ENCODE measurements around the gene OR4D9. TPM values are rescaled to one million over a fixed set of nuclear protein-coding genes. Genes with fewer than 3 reads are reported as not detected.

Gene OR4D9
- total and polyA plus RNA-seq, 2 of the 8 experiments (the other 6 are each of a cell fraction or from before 2014, with no cell fraction given): not detected

DNA sequence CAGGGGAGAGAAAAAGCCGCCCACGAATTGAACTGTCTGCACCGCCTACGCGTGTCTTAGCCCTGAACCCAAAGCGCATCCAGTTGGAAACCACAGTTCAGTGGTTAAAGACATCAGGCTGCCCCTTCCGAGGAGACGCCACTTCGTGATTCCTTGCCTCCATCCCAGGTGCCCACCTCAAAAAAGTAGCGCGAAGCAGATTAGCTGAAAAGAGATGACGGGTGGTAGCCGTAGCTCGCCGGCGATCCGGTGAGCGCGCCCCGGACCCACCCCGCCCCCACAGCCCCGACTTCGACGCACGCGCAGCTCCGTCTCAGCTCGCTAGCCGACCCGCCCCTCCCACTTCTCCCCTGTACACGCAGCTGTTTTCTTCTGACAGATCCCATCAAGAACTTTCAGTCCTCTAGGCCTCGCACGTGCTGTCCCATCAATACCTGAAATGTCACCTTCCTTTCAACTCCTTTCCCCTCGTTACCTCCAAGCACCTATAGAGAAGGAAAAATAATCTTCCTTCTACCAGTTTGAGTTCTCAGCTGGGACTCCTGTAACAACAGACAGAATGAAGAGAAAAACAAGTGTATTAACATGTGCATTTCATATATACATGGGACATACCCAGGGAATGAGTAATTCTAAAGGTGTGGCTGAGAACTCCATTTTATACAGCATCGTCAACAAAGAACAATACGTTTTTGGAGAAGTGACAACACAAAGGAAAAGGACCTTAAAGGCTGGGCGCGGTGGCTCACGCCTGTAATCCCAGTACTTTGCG, 49.5 kb downstream of the OR4D9 start (continued):
- TF ChIP-seq KDM4A (IDR thresholded peaks at IDR 0.05; ENCODE audit: low read depth, low read length, severe bottlenecking): peak; percentile 50

All from H1 (cell line).